GM12878 (cell line): ENCODE data around the gene NFASC. TPM values are rescaled to one million over a fixed set of nuclear protein-coding genes. Genes with fewer than 3 reads are reported as not detected.

Experiments used
- ATAC-seq: fragments of 200-7000 bp; cut with Tn5 transposase; 3 replicates; pipeline ENCODE4 v1.9.1; 2020; ENCODE audit warnings: mild to moderate bottlenecking, moderate library complexity
- BruUV-seq: library from RNA; stranded (reverse); fragments of 400-500 nt; replicated peaks from 2 replicates; lab custom pipeline; 2021; lab: Mats Ljungman, UMichigan
- CTCF ChIA-PET: fragments of 300-600 bp; sonication (Branson Sonifier 250); formaldehyde crosslinking; extraction: SDS; loops from one replicate; lab custom pipeline; 2021; ENCODE audit warnings: inconsistent platforms; lab: Yijun Ruan, JAX
- POLR2A ChIA-PET: fragments of 350-600 bp; formaldehyde crosslinking; extraction: SDS; loops from one replicate; lab custom pipeline; 2021; ENCODE audit warnings: inconsistent platforms; lab: Charles Lee
- RAD21 ChIA-PET: fragments of 300-600 bp; sonication (Branson Sonifier 250); formaldehyde crosslinking; loops from one replicate; lab custom pipeline; 2023; ENCODE audit warnings: antibody characterized with exemption; ENCODE audit not compliant: unreplicated experiment; lab: Charles Lee
- SMC1A ChIA-PET: fragments of 300-600 bp; sonication (Branson Sonifier 250); formaldehyde crosslinking; loops from one replicate; lab custom pipeline; 2023; ENCODE audit not compliant: unreplicated experiment, uncharacterized antibody; lab: Charles Lee
- DNase-seq: peaks from one replicate; pipeline ENCODE4 v3.0.0-alpha.2; 2011; ENCODE audit warnings: low read depth, low spot score
- FAIRE-seq: peaks from 3 replicates; lab custom pipeline; 2011; peaks lifted over from hg19 to GRCh38; lab: Jason Lieb, UNC
- H2AFZ ChIP-seq: 2 replicates; pipeline ENCODE4 v1.6.0; 2011; ENCODE audit warnings: low read depth, low read length, control low read depth; ENCODE audit not compliant: control insufficient read depth
- H3K27ac ChIP-seq: 2 replicates; pipeline ENCODE4 v1.5.1; 2011; ENCODE audit warnings: control low read depth; ENCODE audit not compliant: control insufficient read depth, insufficient read depth
- H3K27me3 ChIP-seq, 2 experiments: replicated peaks in 1 of 2; 2 replicates each; pipeline versions ENCODE4 v1.6.0 to v1.6.1; 2011; ENCODE audit warnings: low read length in 1 of 2; ENCODE audit not compliant: control insufficient read depth in 2 of 2, insufficient read depth in 2 of 2
- H3K36me3 ChIP-seq, 2 experiments: 2 replicates each; pipeline ENCODE4 v1.5.1; 2011; ENCODE audit warnings: low read length in 1 of 2; ENCODE audit not compliant: control insufficient read depth in 2 of 2, insufficient read depth in 2 of 2
- H3K4me1 ChIP-seq: 2 replicates; pipeline ENCODE4 v1.6.1; 2011; ENCODE audit warnings: mild to moderate bottlenecking, low read length, moderate library complexity, mixed read lengths; ENCODE audit not compliant: control insufficient read depth, insufficient read depth
- H3K4me2 ChIP-seq: 2 replicates; pipeline ENCODE4 v1.6.0; 2011; ENCODE audit warnings: control low read depth; ENCODE audit not compliant: control insufficient read depth, insufficient read depth
- H3K4me3 ChIP-seq: fragments of 200-600 bp; sonication (generic); 2 replicates; pipeline ENCODE4 v1.5.1; 2016
- H3K79me2 ChIP-seq: 2 replicates; pipeline ENCODE4 v1.6.0; 2011; ENCODE audit warnings: low read length; ENCODE audit not compliant: control insufficient read depth, insufficient read depth
- H3K9ac ChIP-seq: 2 replicates; pipeline ENCODE4 v1.8.0; 2011; ENCODE audit warnings: low read length, control low read depth, mixed read lengths; ENCODE audit not compliant: control insufficient read depth, insufficient read depth
- H3K9me3 ChIP-seq: replicated peaks from 3 replicates; pipeline ENCODE4 v1.5.1; 2011; ENCODE audit warnings: mild to moderate bottlenecking, low read length; ENCODE audit not compliant: control insufficient read depth, insufficient read depth
- H4K20me1 ChIP-seq: 2 replicates; pipeline ENCODE4 v1.6.0; 2011; ENCODE audit not compliant: control insufficient read depth, insufficient read depth
- ASH2L ChIP-seq: fragments of 300-600, 200-600 bp; sonication (generic); IDR thresholded peaks from 2 replicates; pipeline ENCODE4 v1.6.1; 2017; ENCODE audit warnings: low read depth, mild to moderate bottlenecking, borderline replicate concordance
- ATF2 ChIP-seq: IDR thresholded peaks from 2 replicates; pipeline ENCODE4 v1.6.1; 2012; ENCODE audit warnings: low read length, inconsistent platforms
- CBFB ChIP-seq: IDR thresholded peaks from 2 replicates; pipeline ENCODE4 v1.6.1; 2016; ENCODE audit warnings: antibody characterized with exemption, low read depth
- CBX5 ChIP-seq: sonication (generic); IDR thresholded peaks from 2 replicates; pipeline ENCODE4 v1.6.1; 2016; ENCODE audit warnings: low read depth, moderate library complexity, mild to moderate bottlenecking, inconsistent platforms
- CEBPZ ChIP-seq: fragments of 150-350 bp; IDR thresholded peaks from 2 replicates; pipeline ENCODE4 v1.6.1; 2016; ENCODE audit warnings: low read depth, low read length
- CREB1 ChIP-seq: IDR thresholded peaks from 2 replicates; pipeline ENCODE4 v1.6.1; 2012; ENCODE audit warnings: low read depth, mild to moderate bottlenecking, inconsistent platforms
- ESRRA ChIP-seq: IDR thresholded peaks from 2 replicates; pipeline ENCODE4 v1.6.1; 2012; ENCODE audit warnings: mild to moderate bottlenecking, low read length, improper control_type of control experiment
- MYC ChIP-seq: IDR thresholded peaks from 2 replicates; pipeline ENCODE4 v1.6.1; 2011; ENCODE audit warnings: mild to moderate bottlenecking, low read length, moderate library complexity, inconsistent platforms; ENCODE audit not compliant: insufficient read depth, insufficient replicate concordance, insufficient read length, severe bottlenecking
- NR2F1 ChIP-seq: fragments of 450-650 bp; conservative IDR thresholded peaks from 2 replicates; pipeline ENCODE4 v1.6.1; 2017; ENCODE audit warnings: mild to moderate bottlenecking
- POLR2A ChIP-seq: IDR thresholded peaks from 2 replicates; pipeline ENCODE4 v1.6.1; 2011; ENCODE audit warnings: low read depth, mild to moderate bottlenecking, low read length
- RUNX3 ChIP-seq: IDR thresholded peaks from 2 replicates; pipeline ENCODE4 v1.6.1; 2012; ENCODE audit warnings: low read length, inconsistent platforms
- SREBF1 ChIP-seq: IDR thresholded peaks from 2 replicates; pipeline ENCODE4 v1.6.1; 2012; ENCODE audit warnings: mild to moderate bottlenecking, low read length
- SREBF2 ChIP-seq: IDR thresholded peaks from 2 replicates; pipeline ENCODE4 v1.6.1; 2012; ENCODE audit warnings: mild to moderate bottlenecking, low read length
- SRF ChIP-seq, 2 experiments: IDR thresholded peaks; 2 replicates each; pipeline ENCODE4 v1.6.1; 2011; ENCODE audit warnings: low read depth in 2 of 2, low read length in 2 of 2, mild to moderate bottlenecking in 1 of 2, moderate library complexity in 1 of 2
- USF1 ChIP-seq: IDR thresholded peaks from 2 replicates; pipeline ENCODE4 v1.6.1; 2011; ENCODE audit warnings: borderline replicate concordance, low read depth, mild to moderate bottlenecking, moderate library complexity, mixed read lengths, low read length; ENCODE audit not compliant: insufficient read depth; ENCODE audit errors: extremely low read length
- WGBS: methylation state at CpG from one replicate; pipeline ENCODE4 v1.1.6; 2016; ENCODE audit warnings: low lambda C conversion rate; ENCODE audit not compliant: insufficient replicate concordance, insufficient coverage; ENCODE audit errors: missing lambda C conversion rate; 5-methylcytosine and 5-hydroxymethylcytosine counted together
- in situ Hi-C: fragments of 300-500 bp; cut with MboI; formaldehyde crosslinking; loops from 9 replicates; pipeline ENCODE4 v1.14.3; 2018; ENCODE audit warnings: mixed read lengths
- intact Hi-C: fragments of 100-400 bp; cut with micrococcal nuclease; formaldehyde crosslinking; loops from one replicate; pipeline ENCODE4 v1.14.2; 2022; ENCODE audit not compliant: unreplicated experiment
- polyA plus RNA-seq, 11 experiments: library from polyadenylated mRNA; depleted of rRNA in 4 of 11; unstranded in 6 of 11; stranded (reverse) in 5 of 11; fragments of >200 nt; fragmentation: Nextera tagmentation in 4 of 11; fragmentation: Illumina TruSeq in 1 of 11; extraction: Ambion mirVana in 4 of 11; extraction: Trizol in 1 of 11; gene quantifications; 1 replicate in 1 of 11; 2 replicates in 10 of 11; pipeline versions ENCODE4 v1.2.1 to v1.2.3, GENCODE V29; 2011 to 2016; ENCODE audit warnings: inconsistent platforms in 2 of 11, missing spikeins in 2 of 11, low read depth in 1 of 11
- total RNA-seq, 4 experiments: library from RNA; depleted of rRNA in 3 of 4; stranded (reverse); fragments of >200 nt in 3 of 4; fragmentation: Illumina TruSeq in 1 of 4; extraction: Trizol in 1 of 4; gene quantifications; 2 replicates each; pipeline versions ENCODE4 v1.2.1 to v1.2.3, GENCODE V29; 2013 to 2021

Gene NFASC
- total and polyA plus RNA-seq, 10 of the 15 experiments (the other 5 are each of a cell fraction or from before 2014, with no cell fraction given): 0.04 to 0.31 (median 0.12) TPM; not detected in 4

- TF ChIP-seq ATF2: no peak
- TF ChIP-seq RUNX3: no peak
- TF ChIP-seq CEBPZ: no peak
- TF ChIP-seq CBFB: no peak
- no peak for TF ChIP-seq MYC
- TF ChIP-seq, all 136 proteins: peak for 0
Measured at GRCh38 chr1:204924013-204924759, 53.5 kb downstream of the NFASC start (continued).

GRCh38 chr1:204925701-204926100 lies 55.0 kb downstream of the NFASC start:
- 79% methylated on average over 1 of the region's 1 CpG for WGBS
- H4K20me1 ChIP-seq: no peaks in the 10 kb centered on the region; the same call in 1 of the 2 replicates
- CTCF ChIA-PET: interaction anchor here (1.2 to 3.6 kb wide), 2 partner anchors 16 to 18 kb away, joined by 3 to 10 read pairs; no protein-coding TSS in a partner anchor
- H3K79me2 ChIP-seq: no peaks in the 10 kb centered on the region
- H3K27me3 ChIP-seq: peaks cover 0 to 3% of the 10 kb centered on the region in 2 experiments; a peak in 3 of 4 replicates
- DNase-seq (no peak), FAIRE-seq (no peak), ATAC-seq (no peak)
- RAD21 ChIA-PET: no interaction called here
- H3K4me3 ChIP-seq: no peak overlapping the region
- POLR2A ChIA-PET: no interaction called here
- H3K4me2 ChIP-seq: no peak overlapping the region
- no peak overlapping the region for H3K9ac ChIP-seq
- intact Hi-C loops (no loop called here), in situ Hi-C loops (no loop called here)
- SMC1A ChIA-PET: no interaction called here
- no peaks in the 10 kb centered on the region for H3K9me3 ChIP-seq
- BruUV-seq: no TSS peak
- H2AFZ ChIP-seq: no peak overlapping the region
- H3K36me3 ChIP-seq: no peaks in the 10 kb centered on the region
- no peaks in the 10 kb centered on the region for H3K4me1 ChIP-seq
- H3K27ac ChIP-seq: no peak overlapping the region
- no peak for TF ChIP-seq SREBF2
- TF ChIP-seq NR2F1: no peak
- no peak for TF ChIP-seq USF1
- TF ChIP-seq POLR2A: no peak
- no peak for TF ChIP-seq SRF (IDR thresholded peaks at IDR 0.05; ENCODE audit: low read depth in 2 of 2, low read length in 2 of 2)
- no peak for TF ChIP-seq CREB1
- TF ChIP-seq ESRRA: no peak
- no peak for TF ChIP-seq CBX5
- TF ChIP-seq SREBF1: no peak
- no peak for TF ChIP-seq ASH2L
